HepG2 (cell line): ENCODE results near the gene NLRP14. TPM values are rescaled to one million over a fixed set of nuclear protein-coding genes. Genes with fewer than 3 reads are reported as not detected.
A peak's percentile ranks its signal among the peaks of the same experiment; 100 is the strongest.

ENCODE experiments used
- ARNT2 ChIP-seq: sonication (generic); formaldehyde crosslinking; IDR thresholded peaks from 2 replicates; pipeline ENCODE4 v1.8.0; 2022; ENCODE audit warnings: mild to moderate bottlenecking, low read depth, missing genetic modification reagents, moderate library complexity
- ERF ChIP-seq: IDR thresholded peaks from 2 replicates; pipeline ENCODE4 v1.6.1; 2018; ENCODE audit warnings: missing biosample characterization, missing genetic modification reagents
- FOXK1 ChIP-seq: sonication (generic); formaldehyde crosslinking; IDR thresholded peaks from 2 replicates; pipeline ENCODE4 v1.4.0; 2020; ENCODE audit warnings: low read depth, missing genetic modification reagents, borderline replicate concordance
- KDM5B ChIP-seq: sonication (generic); formaldehyde crosslinking; IDR thresholded peaks from 2 replicates; pipeline ENCODE4 v1.4.0; 2020; ENCODE audit warnings: missing genetic modification reagents, mild to moderate bottlenecking, borderline replicate concordance
- MEIS2 ChIP-seq: sonication (generic); formaldehyde crosslinking; IDR thresholded peaks from 2 replicates; pipeline ENCODE4 v1.9.0; 2021; ENCODE audit warnings: mild to moderate bottlenecking, missing genetic modification reagents
- NFYC ChIP-seq: IDR thresholded peaks from 2 replicates; pipeline ENCODE4 v1.6.1; 2016; ENCODE audit warnings: missing genetic modification reagents, missing compliant biosample characterization
- POLR2AphosphoS5 ChIP-seq: IDR thresholded peaks from 2 replicates; pipeline ENCODE4 v1.6.1; 2012; ENCODE audit warnings: low read depth, low read length
- RXRB ChIP-seq: IDR thresholded peaks from 2 replicates; pipeline ENCODE4 v1.6.1; 2016; ENCODE audit warnings: borderline replicate concordance, missing genetic modification reagents, missing compliant biosample characterization
- THAP11 ChIP-seq: IDR thresholded peaks from 2 replicates; pipeline ENCODE4 v1.6.1; 2016; ENCODE audit warnings: missing biosample characterization, missing genetic modification reagents
- ZEB1 ChIP-seq: IDR thresholded peaks from 2 replicates; pipeline ENCODE4 v1.6.1; 2012; ENCODE audit warnings: mild to moderate bottlenecking, low read depth, inconsistent platforms; ENCODE audit not compliant: insufficient replicate concordance
- ZNF510 ChIP-seq: sonication (generic); formaldehyde crosslinking; IDR thresholded peaks from 2 replicates; pipeline ENCODE4 v1.4.0; 2020; ENCODE audit warnings: low read depth, mild to moderate bottlenecking, missing genetic modification reagents
- ZNF598 ChIP-seq: sonication (generic); formaldehyde crosslinking; IDR thresholded peaks from 2 replicates; pipeline ENCODE4 v1.5.1; 2020; ENCODE audit warnings: mild to moderate bottlenecking, missing genetic modification reagents, borderline replicate concordance
- polyA plus RNA-seq, 8 experiments: library from polyadenylated mRNA; depleted of rRNA in 3 of 8; stranded (reverse) in 7 of 8; unstranded in 1 of 8; fragments of >200 nt; fragmentation: Illumina TruSeq in 4 of 8; extraction: Trizol in 4 of 8; gene quantifications; 2 replicates each; pipeline versions ENCODE4 v1.2.1 to v1.2.3, GENCODE V29; 2011 to 2016; ENCODE audit warnings: low read depth in 4 of 8, missing spikeins in 1 of 8, mixed read lengths in 1 of 8; ENCODE audit not compliant: insufficient read depth in 1 of 8
- total RNA-seq, 5 experiments: library from RNA; depleted of rRNA; stranded (reverse); fragments of >200 nt; fragmentation: Illumina TruSeq; extraction: Trizol; gene quantifications; 2 replicates each; pipeline ENCODE4 v1.2.3, GENCODE V29; 2016; ENCODE audit warnings: low read depth in 1 of 5
- TF ChIP-seq, protein P1 (sequence below): sonication (generic); formaldehyde crosslinking; IDR thresholded peaks from 2 replicates; pipeline ENCODE4 v1.9.0; 2021; ENCODE audit warnings: missing genetic modification reagents, borderline replicate concordance
- TF ChIP-seq, protein P2 (sequence below): IDR thresholded peaks from 2 replicates; pipeline ENCODE4 v1.6.1; 2016; ENCODE audit warnings: missing compliant biosample characterization, missing genetic modification reagents, borderline replicate concordance

The NLRP14 gene
- total and polyA plus RNA-seq, 2 of the 13 experiments (the other 11 are each of a cell fraction or from before 2014, with no cell fraction given), result not detected

- peak; percentile 87 for TF ChIP-seq NFYC
- no peak for TF ChIP-seq ZNF510 (CRISPR knock-in tag)
- TF ChIP-seq, protein P1, sequence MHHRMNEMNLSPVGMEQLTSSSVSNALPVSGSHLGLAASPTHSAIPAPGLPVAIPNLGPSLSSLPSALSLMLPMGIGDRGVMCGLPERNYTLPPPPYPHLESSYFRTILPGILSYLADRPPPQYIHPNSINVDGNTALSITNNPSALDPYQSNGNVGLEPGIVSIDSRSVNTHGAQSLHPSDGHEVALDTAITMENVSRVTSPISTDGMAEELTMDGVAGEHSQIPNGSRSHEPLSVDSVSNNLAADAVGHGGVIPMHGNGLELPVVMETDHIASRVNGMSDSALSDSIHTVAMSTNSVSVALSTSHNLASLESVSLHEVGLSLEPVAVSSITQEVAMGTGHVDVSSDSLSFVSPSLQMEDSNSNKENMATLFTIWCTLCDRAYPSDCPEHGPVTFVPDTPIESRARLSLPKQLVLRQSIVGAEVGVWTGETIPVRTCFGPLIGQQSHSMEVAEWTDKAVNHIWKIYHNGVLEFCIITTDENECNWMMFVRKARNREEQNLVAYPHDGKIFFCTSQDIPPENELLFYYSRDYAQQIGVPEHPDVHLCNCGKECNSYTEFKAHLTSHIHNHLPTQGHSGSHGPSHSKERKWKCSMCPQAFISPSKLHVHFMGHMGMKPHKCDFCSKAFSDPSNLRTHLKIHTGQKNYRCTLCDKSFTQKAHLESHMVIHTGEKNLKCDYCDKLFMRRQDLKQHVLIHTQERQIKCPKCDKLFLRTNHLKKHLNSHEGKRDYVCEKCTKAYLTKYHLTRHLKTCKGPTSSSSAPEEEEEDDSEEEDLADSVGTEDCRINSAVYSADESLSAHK, result no peak
- peak; percentile 19; the same call in 1 of the 2 replicates for TF ChIP-seq THAP11 (CRISPR knock-in tag)
- TF ChIP-seq RXRB (CRISPR knock-in tag), result 0 out of 2 replicates have a peak, but pooled peaks have one; percentile 13
- TF ChIP-seq, protein P2, sequence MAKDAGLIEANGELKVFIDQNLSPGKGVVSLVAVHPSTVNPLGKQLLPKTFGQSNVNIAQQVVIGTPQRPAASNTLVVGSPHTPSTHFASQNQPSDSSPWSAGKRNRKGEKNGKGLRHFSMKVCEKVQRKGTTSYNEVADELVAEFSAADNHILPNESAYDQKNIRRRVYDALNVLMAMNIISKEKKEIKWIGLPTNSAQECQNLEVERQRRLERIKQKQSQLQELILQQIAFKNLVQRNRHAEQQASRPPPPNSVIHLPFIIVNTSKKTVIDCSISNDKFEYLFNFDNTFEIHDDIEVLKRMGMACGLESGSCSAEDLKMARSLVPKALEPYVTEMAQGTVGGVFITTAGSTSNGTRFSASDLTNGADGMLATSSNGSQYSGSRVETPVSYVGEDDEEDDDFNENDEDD, result peak; percentile 98
- TF ChIP-seq ERF, result no peak
- peak; percentile 54; the same call in 1 of the 2 replicates for TF ChIP-seq POLR2AphosphoS5
- TF ChIP-seq KDM5B (CRISPR knock-in tag), result peak; percentile 52; the same call in 1 of the 2 replicates
- TF ChIP-seq ARNT2 (CRISPR knock-in tag), result 0 out of 2 replicates have a peak, but pooled peaks have one; percentile 22
- TF ChIP-seq ZEB1, result no peak
- TF ChIP-seq FOXK1 (CRISPR knock-in tag), result peak; percentile 13; the same call in 1 of the 2 replicates
- TF ChIP-seq ZNF598 (CRISPR knock-in tag), result peak; percentile 68; the same call in 1 of the 2 replicates
- TF ChIP-seq MEIS2 (CRISPR knock-in tag), result no peak
Measured at GRCh38 chr11:7020183-7020917, at the start of gene NLRP14, which contains the start of gene ZNF214 (continued).
